ENCODE results near the gene PIM3.

The PIM3 gene

GRCh38 chr22:49972163-49973017 lies 11.8 kb downstream of the PIM3 start:
- H3K9ac ChIP-seq, result no peak overlapping the region; the same call in 1 of the 2 replicates
- H3K27ac ChIP-seq, result no peak overlapping the region
- H4K20me1 ChIP-seq (ENCODE audit: insufficient read depth), result no peaks in the 10 kb centered on the region
- H3K36me3 ChIP-seq (ENCODE audit: insufficient read depth), result no peaks in the 10 kb centered on the region
- no peak overlapping the region for H3K4me2 ChIP-seq
- no peak overlapping the region for H2AFZ ChIP-seq (ENCODE audit: low read depth)
- H3K79me2 ChIP-seq (ENCODE audit: insufficient read depth, low read depth), result no peaks in the 10 kb centered on the region
- TF ChIP-seq, protein P1, sequence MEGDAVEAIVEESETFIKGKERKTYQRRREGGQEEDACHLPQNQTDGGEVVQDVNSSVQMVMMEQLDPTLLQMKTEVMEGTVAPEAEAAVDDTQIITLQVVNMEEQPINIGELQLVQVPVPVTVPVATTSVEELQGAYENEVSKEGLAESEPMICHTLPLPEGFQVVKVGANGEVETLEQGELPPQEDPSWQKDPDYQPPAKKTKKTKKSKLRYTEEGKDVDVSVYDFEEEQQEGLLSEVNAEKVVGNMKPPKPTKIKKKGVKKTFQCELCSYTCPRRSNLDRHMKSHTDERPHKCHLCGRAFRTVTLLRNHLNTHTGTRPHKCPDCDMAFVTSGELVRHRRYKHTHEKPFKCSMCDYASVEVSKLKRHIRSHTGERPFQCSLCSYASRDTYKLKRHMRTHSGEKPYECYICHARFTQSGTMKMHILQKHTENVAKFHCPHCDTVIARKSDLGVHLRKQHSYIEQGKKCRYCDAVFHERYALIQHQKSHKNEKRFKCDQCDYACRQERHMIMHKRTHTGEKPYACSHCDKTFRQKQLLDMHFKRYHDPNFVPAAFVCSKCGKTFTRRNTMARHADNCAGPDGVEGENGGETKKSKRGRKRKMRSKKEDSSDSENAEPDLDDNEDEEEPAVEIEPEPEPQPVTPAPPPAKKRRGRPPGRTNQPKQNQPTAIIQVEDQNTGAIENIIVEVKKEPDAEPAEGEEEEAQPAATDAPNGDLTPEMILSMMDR (conservative IDR thresholded peaks at IDR 0.05; ENCODE audit: low read depth, low read length), result no peak
- peaks cover 8% of the 10 kb centered on the region for H3K4me1 ChIP-seq (ENCODE audit: low read depth, poor library complexity, severe bottlenecking)
- no peak overlapping the region for H3K4me3 ChIP-seq (IDR thresholded peaks at IDR 0.05; ENCODE audit: insufficient read depth, low read depth, low read length)
- no peaks in the 10 kb centered on the region for H3K27me3 ChIP-seq (ENCODE audit: insufficient read depth, low read depth)

DNA sequence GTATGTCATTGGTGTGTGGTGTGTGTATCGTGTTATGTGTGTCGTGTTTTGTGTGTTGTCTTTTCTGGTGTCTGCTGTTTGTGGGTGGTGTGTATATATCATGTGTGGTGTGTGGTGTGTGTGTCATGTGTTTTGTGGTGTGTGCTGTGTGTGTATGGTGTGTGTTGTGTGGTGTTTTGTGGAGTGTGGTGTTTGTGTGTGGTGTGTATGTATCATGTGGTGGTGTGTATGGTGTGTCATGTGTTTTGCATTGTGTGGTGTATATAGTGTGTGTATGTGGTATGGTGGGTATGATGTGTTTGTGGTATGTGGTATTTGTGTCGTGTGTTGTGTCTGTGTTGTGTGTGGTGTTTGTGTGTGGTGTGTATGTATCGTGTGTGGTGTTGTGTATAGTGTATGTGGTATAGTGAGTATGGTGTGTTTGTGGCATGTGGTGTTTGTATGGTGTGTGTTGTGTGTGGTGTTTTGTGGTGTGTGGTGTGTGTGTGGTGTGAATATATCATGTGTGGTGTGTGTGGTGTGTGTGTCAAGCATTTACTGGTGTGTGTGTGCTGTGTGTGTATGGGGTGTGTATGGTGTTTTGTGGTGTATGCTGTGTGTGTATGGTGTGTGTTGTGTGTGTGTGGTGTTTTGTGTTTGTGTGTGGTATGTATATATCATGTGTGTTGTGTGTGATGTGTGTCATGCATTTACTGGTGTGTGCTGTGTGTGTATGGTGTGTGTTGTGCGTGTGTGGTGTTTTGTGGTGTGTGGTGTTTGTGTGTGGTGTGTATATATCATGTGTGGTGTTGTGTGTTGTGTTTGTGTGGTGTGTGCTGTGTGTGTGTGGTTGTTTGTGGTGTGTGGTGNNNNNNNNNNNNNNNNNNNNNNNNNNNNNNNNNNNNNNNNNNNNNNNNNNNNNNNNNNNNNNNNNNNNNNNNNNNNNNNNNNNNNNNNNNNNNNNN lies 12.7 kb downstream of the PIM3 start:
- H3K4me1 ChIP-seq (ENCODE audit: low read depth, poor library complexity, severe bottlenecking), result peaks cover 8% of the 10 kb centered on the region
- no peaks in the 10 kb centered on the region for H3K79me2 ChIP-seq (ENCODE audit: insufficient read depth, low read depth)
- H3K27me3 ChIP-seq (ENCODE audit: insufficient read depth, low read depth), result no peaks in the 10 kb centered on the region
- H3K4me2 ChIP-seq, result no peak overlapping the region
- H3K27ac ChIP-seq, result no peak overlapping the region
- no peak overlapping the region for H3K4me3 ChIP-seq (IDR thresholded peaks at IDR 0.05; ENCODE audit: insufficient read depth, low read depth, low read length)
- no peak overlapping the region for H3K9ac ChIP-seq
- no peak overlapping the region for H2AFZ ChIP-seq (ENCODE audit: low read depth)
- H3K36me3 ChIP-seq (ENCODE audit: insufficient read depth), result no peaks in the 10 kb centered on the region
- H4K20me1 ChIP-seq (ENCODE audit: insufficient read depth), result no peaks in the 10 kb centered on the region
- TF ChIP-seq, protein P1 (conservative IDR thresholded peaks at IDR 0.05; ENCODE audit: low read depth, low read length), result no peak

DNA sequence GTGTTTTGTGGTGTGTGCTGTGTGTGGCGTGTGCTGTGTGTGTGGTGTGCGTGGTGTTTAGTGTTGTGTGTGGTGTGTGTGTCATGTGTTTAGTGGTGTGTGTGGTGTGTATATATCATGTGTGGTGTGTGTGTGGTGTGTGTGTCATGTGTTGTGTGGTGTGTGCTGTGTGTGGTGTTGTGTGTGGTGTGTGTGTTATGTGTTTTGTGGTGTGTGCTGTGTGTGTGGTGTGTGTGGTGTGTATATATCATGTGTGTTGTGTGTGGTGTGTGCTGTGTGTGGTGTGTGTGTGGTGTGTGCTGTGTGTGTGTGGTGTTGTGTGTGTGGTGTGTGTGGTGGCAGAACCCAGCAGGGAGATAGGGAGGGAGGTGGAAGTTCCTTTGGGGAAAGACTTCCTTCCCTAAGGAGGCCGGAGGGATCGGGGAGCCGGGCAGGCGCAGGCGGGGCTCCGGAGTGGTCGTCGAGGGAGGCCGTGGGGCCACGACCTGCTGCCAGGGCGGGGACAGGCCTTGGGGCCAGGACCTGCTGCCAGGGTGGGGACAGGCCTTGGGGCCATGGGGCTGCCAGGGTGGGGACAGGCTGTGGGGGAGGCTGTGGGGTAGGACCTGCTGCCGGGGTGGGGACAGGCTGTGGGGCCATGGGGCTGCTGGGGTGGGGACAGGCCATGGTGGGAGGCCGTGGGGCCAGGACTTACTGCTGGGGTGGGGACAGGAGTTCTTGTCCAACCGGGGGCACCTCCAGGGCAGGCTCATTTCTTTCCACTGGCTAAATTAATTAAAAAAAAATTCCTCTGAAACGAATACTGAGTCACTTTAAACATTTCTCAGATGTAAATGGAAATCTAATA lies 15.2 kb downstream of the PIM3 start:
- Histone ChIP-seq H3K79me2 (ENCODE audit: insufficient read depth, low read depth) (no peaks in the 10 kb centered on the region), H2AFZ (ENCODE audit: low read depth) (no peak overlapping the region), H3K4me1 (ENCODE audit: low read depth, poor library complexity, severe bottlenecking) (no peaks in the 10 kb centered on the region), H3K27me3 (ENCODE audit: insufficient read depth, low read depth) (no peaks in the 10 kb centered on the region), H3K4me3 (IDR thresholded peaks at IDR 0.05; ENCODE audit: insufficient read depth, low read depth, low read length) (no peak overlapping the region), H3K9ac (no peak overlapping the region), H3K36me3 (ENCODE audit: insufficient read depth) (no peaks in the 10 kb centered on the region), H3K4me2 (no peak overlapping the region), H4K20me1 (ENCODE audit: insufficient read depth) (no peaks in the 10 kb centered on the region), H3K27ac (no peak overlapping the region)
- TF ChIP-seq, protein P1 (conservative IDR thresholded peaks at IDR 0.05; ENCODE audit: low read depth, low read length), result no peak
